Measurements from ENCODE around the gene ZDHHC5.
"Not testable (repeated sequence)": the region's sequence is repeated elsewhere in the genome, so short reads cannot be mapped to it uniquely, and the experiment has no call there.

ZDHHC5 gene

DNA sequence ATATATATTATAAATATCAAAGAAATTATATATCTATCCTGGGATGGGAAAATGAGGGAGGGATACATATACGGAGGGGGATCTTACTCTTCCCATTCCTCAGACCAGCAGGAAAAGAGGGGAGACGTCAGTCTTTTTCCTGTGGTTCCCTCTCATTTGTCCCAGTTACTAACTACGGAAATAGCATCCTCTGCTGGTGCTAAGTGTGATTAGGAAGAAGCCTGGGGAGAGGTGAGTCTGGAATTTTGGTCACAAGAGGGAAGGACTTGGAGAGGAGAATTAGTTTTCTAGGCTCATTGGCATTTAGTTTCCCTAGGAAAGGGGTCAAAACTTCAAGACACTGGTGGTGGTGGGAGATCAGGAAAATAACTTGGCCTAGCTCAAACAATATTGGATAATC, 32.5 kb downstream of the ZDHHC5 start:
- H3K18ac ChIP-seq (ENCODE audit: low read depth in 1 of 2, low read length in 2 of 2) = no peak overlapping the region

GRCh38 chr11:57703341-57703740, 35.4 kb downstream of the ZDHHC5 start:
- Histone ChIP-seq H3K4ac (ENCODE audit: low read depth in 1 of 2, low read length in 2 of 2) (no peak overlapping the region), H3K23ac (ENCODE audit: low read length in 2 of 2) (no peak overlapping the region), H3K4me1 (ENCODE audit: control insufficient read depth, insufficient read depth, low read depth, low read length) (no peaks in the 10 kb centered on the region), H3K79me1 (replicated peaks; ENCODE audit: low read length, poor library complexity, severe bottlenecking) (peaks cover 36% of the 10 kb centered on the region), H4K8ac (ENCODE audit: low read length) (no peak overlapping the region), H3K4me3 (ENCODE audit: insufficient read depth in 1 of 2, low read depth in 1 of 2, low read length in 2 of 2) (no peak overlapping the region), H4K91ac (ENCODE audit: low read length) (no peak overlapping the region), H3K9ac (ENCODE audit: low read length) (peak overlapping the region; percentile 67), H3K14ac (ENCODE audit: low read length in 2 of 2) (no peak overlapping the region), H2AFZ (ENCODE audit: low read depth, low read length) (no peak overlapping the region), H3K36me3 (ENCODE audit: control insufficient read depth in 1 of 2, insufficient read depth in 2 of 2, low read depth in 1 of 2, low read length in 2 of 2) (peaks cover 43 to 71% of the 10 kb centered on the region in 2 experiments), H2BK15ac (ENCODE audit: low read depth, poor library complexity, severe bottlenecking) (no peak overlapping the region), H3K18ac (ENCODE audit: low read depth in 1 of 2, low read length in 2 of 2) (no peak overlapping the region), H2AK5ac (ENCODE audit: low read length, severe bottlenecking) (no peak overlapping the region), H2BK120ac (ENCODE audit: low read depth, low read length) (no peak overlapping the region), H3K4me2 (ENCODE audit: low read length, poor library complexity, severe bottlenecking) (no peak overlapping the region), H3K9me3 (ENCODE audit: control insufficient read depth, low read length) (no peaks in the 10 kb centered on the region), H3K27ac (ENCODE audit: low read length, poor library complexity, severe bottlenecking) (no peak overlapping the region), H2BK12ac (ENCODE audit: low read length in 2 of 2) (no peak overlapping the region), H3K27me3 (ENCODE audit: control insufficient read depth in 1 of 2, insufficient read depth in 1 of 2, low read length in 2 of 2) (no peaks in the 10 kb centered on the region), H2BK5ac (ENCODE audit: low read depth, low read length, poor library complexity, severe bottlenecking) (no peak overlapping the region)
- WGBS = 100% methylated on average over 4 of the region's 4 CpGs
- DNase-seq = no peak

More for the DNA sequence above, 32.5 kb downstream of the ZDHHC5 start:
- H3K23ac ChIP-seq (ENCODE audit: low read length in 2 of 2) = no peak overlapping the region
- H3K4me1 ChIP-seq (ENCODE audit: control insufficient read depth, insufficient read depth, low read depth, low read length) = no peaks in the 10 kb centered on the region
- no peak overlapping the region for H3K4ac ChIP-seq (ENCODE audit: low read depth in 1 of 2, low read length in 2 of 2)
- no peak for DNase-seq
- peaks cover 31% of the 10 kb centered on the region for H3K79me1 ChIP-seq (replicated peaks; ENCODE audit: low read length, poor library complexity, severe bottlenecking)
- no peaks in the 10 kb centered on the region for H3K27me3 ChIP-seq (ENCODE audit: control insufficient read depth in 1 of 2, insufficient read depth in 1 of 2, low read length in 2 of 2)
- H3K36me3 ChIP-seq (ENCODE audit: control insufficient read depth in 1 of 2, insufficient read depth in 2 of 2, low read depth in 1 of 2, low read length in 2 of 2) = peaks cover 62 to 81% of the 10 kb centered on the region in 2 experiments
- H2BK5ac ChIP-seq (ENCODE audit: low read depth, low read length, poor library complexity, severe bottlenecking) = no peak overlapping the region
- no peak overlapping the region for H3K4me2 ChIP-seq (ENCODE audit: low read length, poor library complexity, severe bottlenecking)
- H2AK5ac ChIP-seq (ENCODE audit: low read length, severe bottlenecking) = no peak overlapping the region
- H2AFZ ChIP-seq (ENCODE audit: low read depth, low read length) = no peak overlapping the region
- H3K9me3 ChIP-seq (ENCODE audit: control insufficient read depth, low read length) = no peaks in the 10 kb centered on the region
- 100% methylated on average over 1 of the region's 3 CpGs for WGBS
- H3K9ac ChIP-seq (ENCODE audit: low read length) = no peak overlapping the region
- H2BK15ac ChIP-seq (ENCODE audit: low read depth, poor library complexity, severe bottlenecking) = no peak overlapping the region
- H4K8ac ChIP-seq (ENCODE audit: low read length) = no peak overlapping the region
- H3K4me3 ChIP-seq (ENCODE audit: insufficient read depth in 1 of 2, low read depth in 1 of 2, low read length in 2 of 2) = no peak overlapping the region
- no peak overlapping the region for H2BK12ac ChIP-seq (ENCODE audit: low read length in 2 of 2)
- H3K27ac ChIP-seq (ENCODE audit: low read length, poor library complexity, severe bottlenecking) = no peak overlapping the region
- no peak overlapping the region for H2BK120ac ChIP-seq (ENCODE audit: low read depth, low read length)
- H3K14ac ChIP-seq (ENCODE audit: low read length in 2 of 2) = no peak overlapping the region
- no peak overlapping the region for H4K91ac ChIP-seq (ENCODE audit: low read length)

GRCh38 chr11:57704932-57705331, 37.0 kb downstream of the ZDHHC5 start:
- Histone ChIP-seq H3K9me3 (ENCODE audit: control insufficient read depth, low read length) (no peaks in the 10 kb centered on the region), H3K4ac (ENCODE audit: low read depth in 1 of 2, low read length in 2 of 2) (no peak overlapping the region), H2BK12ac (ENCODE audit: low read length in 2 of 2) (no peak overlapping the region), H3K27me3 (ENCODE audit: control insufficient read depth in 1 of 2, insufficient read depth in 1 of 2, low read length in 2 of 2) (no peaks in the 10 kb centered on the region), H3K79me1 (replicated peaks; ENCODE audit: low read length, poor library complexity, severe bottlenecking) (peaks cover 31% of the 10 kb centered on the region), H3K18ac (ENCODE audit: low read depth in 1 of 2, low read length in 2 of 2) (no peak overlapping the region), H3K27ac (ENCODE audit: low read length, poor library complexity, severe bottlenecking) (no peak overlapping the region), H3K23ac (ENCODE audit: low read length in 2 of 2) (no peak overlapping the region), H3K4me1 (ENCODE audit: control insufficient read depth, insufficient read depth, low read depth, low read length) (no peaks in the 10 kb centered on the region), H3K4me2 (ENCODE audit: low read length, poor library complexity, severe bottlenecking) (no peak overlapping the region), H2BK120ac (ENCODE audit: low read depth, low read length) (no peak overlapping the region), H4K91ac (ENCODE audit: low read length) (no peak overlapping the region), H4K8ac (ENCODE audit: low read length) (no peak overlapping the region), H2BK5ac (ENCODE audit: low read depth, low read length, poor library complexity, severe bottlenecking) (no peak overlapping the region), H3K14ac (ENCODE audit: low read length in 2 of 2) (no peak overlapping the region), H2AK5ac (ENCODE audit: low read length, severe bottlenecking) (no peak overlapping the region), H3K4me3 (ENCODE audit: insufficient read depth in 1 of 2, low read depth in 1 of 2, low read length in 2 of 2) (no peak overlapping the region), H2BK15ac (ENCODE audit: low read depth, poor library complexity, severe bottlenecking) (no peak overlapping the region), H3K36me3 (ENCODE audit: control insufficient read depth in 1 of 2, insufficient read depth in 2 of 2, low read depth in 1 of 2, low read length in 2 of 2) (peaks cover 33 to 62% of the 10 kb centered on the region in 2 experiments), H2AFZ (ENCODE audit: low read depth, low read length) (no peak overlapping the region), H3K9ac (ENCODE audit: low read length) (no peak overlapping the region)
- no peak for DNase-seq
- 100% methylated on average over 1 of the region's 6 CpGs for WGBS

DNA sequence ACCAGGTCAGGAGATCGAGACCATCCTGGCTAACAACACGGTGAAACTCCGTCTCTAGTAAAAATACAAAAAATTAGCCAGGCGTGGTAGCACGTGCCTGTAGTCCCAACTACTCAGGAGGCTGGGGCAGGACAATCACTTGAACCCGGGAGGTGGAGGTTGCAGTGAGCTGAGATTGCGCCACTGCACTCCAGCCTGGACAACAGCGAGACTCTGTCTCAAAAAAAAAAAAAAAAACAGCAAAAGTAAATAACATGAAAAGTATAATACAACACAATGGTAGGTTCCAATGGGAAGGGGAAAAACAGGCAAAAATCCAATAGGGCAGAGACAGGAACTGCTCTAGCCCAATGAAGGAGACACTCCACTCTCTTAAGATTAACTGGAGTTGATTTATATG, 37.5 kb downstream of the ZDHHC5 start:
- H4K8ac ChIP-seq (ENCODE audit: low read length); H2AFZ ChIP-seq (ENCODE audit: low read depth, low read length); H3K9me3 ChIP-seq (ENCODE audit: control insufficient read depth, low read length); H3K27ac ChIP-seq (ENCODE audit: low read length, poor library complexity, severe bottlenecking); H3K18ac ChIP-seq (ENCODE audit: low read depth in 1 of 2, low read length in 2 of 2); H3K4me3 ChIP-seq (ENCODE audit: insufficient read depth in 1 of 2, low read depth in 1 of 2, low read length in 2 of 2); H4K91ac ChIP-seq (ENCODE audit: low read length); H3K4me1 ChIP-seq (ENCODE audit: control insufficient read depth, insufficient read depth, low read depth, low read length); H2BK5ac ChIP-seq (ENCODE audit: low read depth, low read length, poor library complexity, severe bottlenecking); H2BK12ac ChIP-seq (ENCODE audit: low read length in 2 of 2); H3K4ac ChIP-seq (ENCODE audit: low read depth in 1 of 2, low read length in 2 of 2); H3K14ac ChIP-seq (ENCODE audit: low read length in 2 of 2); H3K4me2 ChIP-seq (ENCODE audit: low read length, poor library complexity, severe bottlenecking); DNase-seq; H2AK5ac ChIP-seq (ENCODE audit: low read length, severe bottlenecking); H3K27me3 ChIP-seq (ENCODE audit: control insufficient read depth in 1 of 2, insufficient read depth in 1 of 2, low read length in 2 of 2); H3K23ac ChIP-seq (ENCODE audit: low read length in 2 of 2); H2BK15ac ChIP-seq (ENCODE audit: low read depth, poor library complexity, severe bottlenecking); H2BK120ac ChIP-seq (ENCODE audit: low read depth, low read length); H3K9ac ChIP-seq (ENCODE audit: low read length): not testable (repeated sequence)
- WGBS = 93% methylated on average over 7 of the region's 8 CpGs
- Histone ChIP-seq H3K79me1 (replicated peaks; ENCODE audit: low read length, poor library complexity, severe bottlenecking) (peaks cover 30% of the 10 kb centered on the region), H3K36me3 (ENCODE audit: control insufficient read depth in 1 of 2, insufficient read depth in 2 of 2, low read depth in 1 of 2, low read length in 2 of 2) (peaks cover 30 to 58% of the 10 kb centered on the region in 2 experiments)
